H9 (cell line): ENCODE measurements around the gene AIMP1. TPM values are rescaled to one million over a fixed set of nuclear protein-coding genes. Genes with fewer than 3 reads are reported as not detected.

ENCODE experiments used
- DNase-seq: peaks from one replicate; pipeline ENCODE4 v3.0.0-alpha.2; 2017
- H2AFZ ChIP-seq: one replicate; pipeline ENCODE4 v1.6.1; 2013; ENCODE audit warnings: mild to moderate bottlenecking, low read length, control low read depth, moderate library complexity
- H2AK5ac ChIP-seq: 2 replicates; pipeline ENCODE4 v1.6.1; 2013; ENCODE audit warnings: low read length, control low read depth, mixed read lengths; ENCODE audit not compliant: insufficient read length
- H2BK120ac ChIP-seq: one replicate; pipeline ENCODE4 v1.6.1; 2013; ENCODE audit warnings: low read depth, mild to moderate bottlenecking, low read length, control low read depth, inconsistent platforms; ENCODE audit not compliant: poor library complexity, severe bottlenecking
- H2BK12ac ChIP-seq: 2 replicates; pipeline ENCODE4 v1.6.1; 2013; ENCODE audit warnings: low read length, control low read depth, mixed read lengths, low read depth; ENCODE audit not compliant: insufficient read length
- H2BK15ac ChIP-seq: 2 replicates; pipeline ENCODE4 v1.6.1; 2013; ENCODE audit warnings: low read depth, low read length, control low read depth
- H2BK20ac ChIP-seq: one replicate; pipeline ENCODE4 v1.6.1; 2013; ENCODE audit warnings: low read depth, mild to moderate bottlenecking, low read length, control low read depth, inconsistent platforms; ENCODE audit not compliant: poor library complexity, severe bottlenecking
- H2BK5ac ChIP-seq: 2 replicates; pipeline ENCODE4 v1.6.1; 2013; ENCODE audit warnings: low read length, control low read depth, mixed read lengths; ENCODE audit not compliant: insufficient read length
- H3K14ac ChIP-seq: 2 replicates; pipeline ENCODE4 v1.6.1; 2013; ENCODE audit warnings: low read length, control low read depth; ENCODE audit not compliant: insufficient read depth
- H3K18ac ChIP-seq: 2 replicates; pipeline ENCODE4 v1.6.1; 2013; ENCODE audit warnings: low read depth, mild to moderate bottlenecking, mixed read lengths, low read length, control low read depth; ENCODE audit not compliant: insufficient read length
- H3K23ac ChIP-seq: 2 replicates; pipeline ENCODE4 v1.6.1; 2013; ENCODE audit warnings: low read length, control low read depth, mixed read lengths, low read depth; ENCODE audit not compliant: insufficient read length
- H3K23me2 ChIP-seq: 2 replicates; pipeline ENCODE4 v1.6.1; 2013; ENCODE audit warnings: low read depth, mild to moderate bottlenecking, mixed read lengths, low read length, control low read depth; ENCODE audit not compliant: insufficient read length, poor library complexity, severe bottlenecking
- H3K27ac ChIP-seq: 2 replicates; pipeline ENCODE4 v1.5.1; 2013; ENCODE audit warnings: low read length, control low read depth, mixed read lengths, low read depth; ENCODE audit not compliant: insufficient read length
- H3K27me3 ChIP-seq: 2 replicates; pipeline ENCODE4 v1.6.1; 2013; ENCODE audit warnings: low read length, control low read depth, inconsistent platforms; ENCODE audit not compliant: insufficient read depth
- H3K4ac ChIP-seq: 2 replicates; pipeline ENCODE4 v1.6.1; 2013; ENCODE audit warnings: low read depth, mild to moderate bottlenecking, control low read depth, inconsistent platforms, low read length, moderate library complexity
- H3K4me1 ChIP-seq: 2 replicates; pipeline ENCODE4 v1.6.1; 2013; ENCODE audit warnings: low read length, control low read depth, inconsistent platforms; ENCODE audit not compliant: insufficient read depth
- H3K4me2 ChIP-seq: 2 replicates; pipeline ENCODE4 v1.6.1; 2013; ENCODE audit warnings: low read length, control low read depth, mixed read lengths; ENCODE audit not compliant: insufficient read length, insufficient read depth
- H3K56ac ChIP-seq: 2 replicates; pipeline ENCODE4 v1.6.1; 2013; ENCODE audit warnings: low read depth, mild to moderate bottlenecking, mixed read lengths, low read length, control low read depth; ENCODE audit not compliant: insufficient read length
- H3K79me1 ChIP-seq: 2 replicates; pipeline ENCODE4 v1.6.1; 2013; ENCODE audit warnings: low read depth, mild to moderate bottlenecking, moderate library complexity, low read length, control low read depth, inconsistent platforms; ENCODE audit not compliant: insufficient read depth, poor library complexity, severe bottlenecking
- H3K79me2 ChIP-seq: 2 replicates; pipeline ENCODE4 v1.6.1; 2013; ENCODE audit warnings: low read length, control low read depth, inconsistent platforms; ENCODE audit not compliant: insufficient read depth
- H3K9ac ChIP-seq: 2 replicates; pipeline ENCODE4 v1.6.1; 2013; ENCODE audit warnings: low read length, control low read depth, mixed read lengths; ENCODE audit not compliant: insufficient read length; ENCODE audit errors: extremely low read depth
- H3K9me3 ChIP-seq: one replicate; pipeline ENCODE4 v1.6.1; 2013; ENCODE audit warnings: low read depth, low read length, inconsistent platforms; ENCODE audit not compliant: control insufficient read depth
- H3T11ph ChIP-seq: one replicate; pipeline ENCODE4 v1.6.1; 2013; ENCODE audit warnings: mild to moderate bottlenecking, low read length, control low read depth, inconsistent platforms
- H4K20me1 ChIP-seq: one replicate; pipeline ENCODE4 v1.6.1; 2013; ENCODE audit not compliant: control insufficient read depth, insufficient read length, insufficient read depth
- H4K5ac ChIP-seq: 2 replicates; pipeline ENCODE4 v1.6.1; 2013; ENCODE audit warnings: low read depth, mild to moderate bottlenecking, mixed read lengths, low read length, control low read depth; ENCODE audit not compliant: insufficient read length
- H4K8ac ChIP-seq: replicated peaks from 2 replicates; pipeline ENCODE4 v1.6.1; 2013; ENCODE audit warnings: low read length, control low read depth, mixed read lengths, low read depth; ENCODE audit not compliant: insufficient read length
- H4K91ac ChIP-seq: 2 replicates; pipeline ENCODE4 v1.6.1; 2013; ENCODE audit warnings: low read depth, mild to moderate bottlenecking, moderate library complexity, mixed read lengths, low read length, control low read depth; ENCODE audit not compliant: insufficient read length
- H3K27ac Mint-ChIP-seq, 3 experiments: 2 replicates in 2 of 3; 3 replicates in 1 of 3; pipeline ENCODE4 v1.8.0; 2020 to 2021; ENCODE audit warnings: mixed read lengths in 3 of 3, mild to moderate bottlenecking in 1 of 3, moderate library complexity in 1 of 3
- H3K27me3 Mint-ChIP-seq: 2 replicates; pipeline ENCODE4 v1.8.0; 2021; ENCODE audit warnings: low read depth, mild to moderate bottlenecking, moderate library complexity, mixed read lengths
- H3K36me3 Mint-ChIP-seq, 3 experiments: 2 replicates in 2 of 3; 3 replicates in 1 of 3; pipeline ENCODE4 v1.8.0; 2020 to 2021; ENCODE audit warnings: low read depth in 3 of 3, mixed read lengths in 3 of 3; ENCODE audit not compliant: insufficient read depth in 1 of 3
- H3K4me1 Mint-ChIP-seq, 2 experiments: 2 replicates each; pipeline ENCODE4 v1.8.0; 2020; ENCODE audit warnings: mixed read lengths in 2 of 2
- H3K4me3 Mint-ChIP-seq, 2 experiments: 2 replicates in 1 of 2; 3 replicates in 1 of 2; pipeline ENCODE4 v1.8.0; 2020 to 2021; ENCODE audit warnings: mild to moderate bottlenecking in 2 of 2, mixed read lengths in 2 of 2, moderate library complexity in 1 of 2
- H3K9me3 Mint-ChIP-seq, 2 experiments: 2 replicates in 1 of 2; 3 replicates in 1 of 2; pipeline ENCODE4 v1.8.0; 2020; ENCODE audit warnings: mild to moderate bottlenecking in 2 of 2, mixed read lengths in 2 of 2, moderate library complexity in 1 of 2
- CTCF ChIP-seq: fragments of 200-600 bp; sonication (generic); conservative IDR thresholded peaks from 3 replicates; pipeline ENCODE4 v1.8.0; 2021; ENCODE audit warnings: antibody characterized with exemption, mild to moderate bottlenecking
- WGBS: extraction: QIAGEN DNeasy Blood & Tissue Kit; methylation state at CpG from one replicate; pipeline ENCODE4 v1.1.7; 2013; ENCODE audit warnings: missing lambda C conversion rate, low lambda C conversion rate, mixed read lengths; ENCODE audit not compliant: insufficient read length; ENCODE audit errors: extremely low coverage; 5-methylcytosine and 5-hydroxymethylcytosine counted together
- total RNA-seq: library from RNA; stranded (reverse); gene quantifications from 2 replicates; pipeline ENCODE4 v1.2.1, GENCODE V29; 2021

The AIMP1 gene
- total RNA-seq, 1 experiment from 2014 or later = 36.8 TPM

GRCh38 chr4:106368678-106369077 lies 52.3 kb downstream of the AIMP1 start, which contains the start of gene GIMD1:
GIMD1 (minus strand) TSS chr4:106368778; CDS start chr4:106367435, 1,343 bp downstream.
- Histone ChIP-seq H2AK5ac (no peak within 1 kb of the TSS), H2AFZ (no peak within 1 kb of the TSS), H2BK15ac (no peak within 1 kb of the TSS), H4K8ac (no peak within 1 kb of the TSS), H3K56ac (no peak within 1 kb of the TSS), H3K18ac (no peak within 1 kb of the TSS), H3K9me3 (no peaks in the 10 kb centered on the region), H3K4me1 (no peaks in the 10 kb centered on the region), H2BK120ac (no peak within 1 kb of the TSS), H4K5ac (no peak within 1 kb of the TSS), H3K9ac (no peak within 1 kb of the TSS), H2BK20ac (no peak within 1 kb of the TSS), H3K14ac (no peak within 1 kb of the TSS), H3K4ac (no peak within 1 kb of the TSS), H4K20me1 (no peaks in the 10 kb centered on the region), H3K23ac (no peak within 1 kb of the TSS), H3K23me2 (no peaks in the 10 kb centered on the region), H3K4me2 (no peak within 1 kb of the TSS), H3K79me1 (no peaks in the 10 kb centered on the region), H3T11ph (no peak within 1 kb of the TSS), H3K27me3 (no peaks in the 10 kb centered on the region), H4K91ac (no peak within 1 kb of the TSS), H2BK12ac (no peak within 1 kb of the TSS), H3K79me2 (no peaks in the 10 kb centered on the region), H3K27ac (no peak within 1 kb of the TSS), H2BK5ac (no peak within 1 kb of the TSS)
- DNase-seq = no peak
- H3K27me3 Mint-ChIP-seq = no peaks in the 10 kb centered on the region
- no peak within 1 kb of the TSS for H3K27ac Mint-ChIP-seq
- no peak within 1 kb of the TSS for H3K4me3 Mint-ChIP-seq
- peaks cover 0 to 6% of the 10 kb centered on the region in 2 experiments; a peak in 2 of 4 replicates for H3K4me1 Mint-ChIP-seq
- no CpG with 5 or more reads among the region's 5 CpGs for WGBS
- H3K9me3 Mint-ChIP-seq = no peaks in the 10 kb centered on the region
- H3K36me3 Mint-ChIP-seq = no peaks in the 10 kb centered on the region
- no peak for TF ChIP-seq CTCF
